ENCODE results near the gene DHRS4.
A peak's percentile ranks its signal among the peaks of the same experiment; 100 is the strongest.

DHRS4 gene

GRCh38 chr14:23953464-23954278 is at the start of gene DHRS4:
DHRS4 (plus strand) TSS chr14:23953770; CDS start chr14:23953789, 19 bp downstream.
- DNase-seq = peak; percentile 36 to 73

GRCh38 chr14:23910101-23910875 is 43.3 kb upstream of the DHRS4 start:
- DNase-seq = peak in 1 of 2 experiments; percentile 48

GRCh38 chr14:23910876-23911210 is 42.7 kb upstream of the DHRS4 start:
- DNase-seq = no peak

- DNase-seq = no peak
These were observed 38.0 kb upstream of the DHRS4 start for GRCh38 chr14:23915559-23915958.

GRCh38 chr14:23916004-23916403 is 37.6 kb upstream of the DHRS4 start:
- no peak for DNase-seq

GRCh38 chr14:23916446-23916845 is 37.1 kb upstream of the DHRS4 start:
- DNase-seq = no peak

GRCh38 chr14:23922545-23922944 is 31.0 kb upstream of the DHRS4 start:
- no peak for DNase-seq

- DNase-seq = no peak
These were observed 28.0 kb upstream of the DHRS4 start for GRCh38 chr14:23925523-23926075.

GRCh38 chr14:23926543-23926942 is 27.0 kb upstream of the DHRS4 start:
- DNase-seq = no peak

- no peak for DNase-seq
These were observed 24.4 kb upstream of the DHRS4 start for GRCh38 chr14:23929136-23929535.

- peak in 1 of 2 experiments; percentile 52 for DNase-seq
These were observed 23.7 kb upstream of the DHRS4 start for GRCh38 chr14:23929822-23930294.

- no peak for DNase-seq
These were observed 22.8 kb upstream of the DHRS4 start for GRCh38 chr14:23930742-23931141.

- no peak for DNase-seq
These were observed 21.8 kb upstream of the DHRS4 start for GRCh38 chr14:23931721-23932289.

- no peak for DNase-seq
These were observed 20.9 kb upstream of the DHRS4 start for GRCh38 chr14:23932639-23933038.

- DNase-seq = no peak
These were observed 20.3 kb upstream of the DHRS4 start for GRCh38 chr14:23933108-23933741.

GRCh38 chr14:23933742-23934128 is 19.8 kb upstream of the DHRS4 start:
- no peak for DNase-seq

- no peak for DNase-seq
These were observed 18.4 kb upstream of the DHRS4 start for GRCh38 chr14:23935158-23935557.

- no peak for DNase-seq
These were observed 17.3 kb upstream of the DHRS4 start for GRCh38 chr14:23936084-23936829.

- no peak for DNase-seq
These were observed 16.4 kb upstream of the DHRS4 start for GRCh38 chr14:23937203-23937602.

GRCh38 chr14:23938823-23939222 is 14.7 kb upstream of the DHRS4 start:
- no peak for DNase-seq

- DNase-seq = no peak
These were observed 13.8 kb upstream of the DHRS4 start for GRCh38 chr14:23939607-23940326.

Measured in SW 1271 (cell line).